Breast epithelium (tissue), 3 donors: ENCODE measurements around the gene STK32A.

Experiments
- CTCF ChIP-seq, 3 donors: fragments of 450-650 bp; IDR thresholded peaks; one replicate each; pipeline ENCODE4 v1.5.1; 2016 to 2017; ENCODE audit warnings: antibody characterized with exemption in 3 of 3, mild to moderate bottlenecking in 3 of 3, moderate library complexity in 3 of 3
- POLR2A ChIP-seq: fragments of 450-650 bp; IDR thresholded peaks from one replicate; pipeline ENCODE4 v1.6.1; 2016; ENCODE audit warnings: antibody characterized with exemption, mild to moderate bottlenecking, moderate library complexity

- TF ChIP-seq CTCF (IDR thresholded peaks at IDR 0.05) = no peak
- TF ChIP-seq POLR2A = no peak
These were observed 178.4 kb downstream of the STK32A start for GRCh38 chr5:147413266-147413665.
